T-helper 2 cell treated with Interferon-gamma antibody and Interleukin-4, amounts not matched to agents 100 ng/mL and 5 ng/mL, for 36 hours (primary cell): ENCODE measurements around the gene SEC24A. TPM values are rescaled to one million over a fixed set of nuclear protein-coding genes. Genes with fewer than 3 reads are reported as not detected.
"Not testable (repeated sequence)": the region's sequence is repeated elsewhere in the genome, so short reads cannot be mapped to it uniquely, and the experiment has no call there.

Experiments
- intact Hi-C: fragments of 100-400 bp; cut with micrococcal nuclease; formaldehyde crosslinking; loops from one replicate; pipeline ENCODE4 v1.15.1; 2023
- total RNA-seq: library from RNA; stranded (reverse); gene quantifications from 2 replicates; pipeline ENCODE4 v1.2.3, GENCODE V29; 2022

SEC24A gene
- total RNA-seq: 26.7 and 27.0 TPM in 2 replicates

DNA sequence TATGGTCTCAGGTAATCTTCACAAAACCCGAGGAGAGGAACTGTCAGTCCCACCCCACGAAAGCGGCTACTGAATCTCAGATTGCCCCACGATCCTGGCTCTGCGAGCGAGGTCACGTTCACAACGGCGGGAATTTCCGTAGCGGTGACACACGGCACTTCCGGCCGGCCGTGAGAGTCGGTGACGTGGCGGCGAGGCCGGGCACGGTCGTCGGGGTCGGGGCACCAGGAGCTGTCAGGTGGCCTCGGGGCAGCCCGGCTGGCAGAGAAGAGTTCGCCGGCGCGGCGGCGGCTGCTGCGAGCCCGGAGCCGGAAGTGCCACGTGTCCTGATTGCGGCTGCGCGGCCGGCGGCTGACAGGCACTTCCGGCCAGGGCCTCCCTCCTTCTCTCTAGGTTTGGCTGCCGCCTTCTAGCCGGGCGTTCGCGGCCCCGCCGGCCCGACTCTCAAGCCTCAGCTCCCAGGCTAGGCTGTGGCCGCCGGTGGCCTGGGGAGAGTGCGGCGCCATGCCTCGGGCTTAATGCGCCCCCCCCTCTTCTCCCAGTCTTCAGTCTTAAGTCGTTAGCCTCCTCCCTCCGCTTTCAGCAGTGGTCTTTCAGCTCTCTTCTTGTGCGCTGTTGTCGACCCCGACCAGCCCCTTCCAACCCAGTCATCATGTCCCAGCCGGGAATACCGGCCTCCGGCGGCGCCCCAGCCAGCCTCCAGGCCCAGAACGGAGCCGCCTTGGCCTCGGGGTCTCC is at the start of gene SEC24A:
Gene SEC24A (plus strand): TSS at position 361 of the 738 bp plus-strand sequence. CDS start 292 bp downstream, at position 653.
- intact Hi-C loops: loop anchor here (1.0 to 5.0 kb wide), 9 partner anchors 16 to 421 kb away; partner anchors contain the start of genes C5orf24, CAMLG, CDKL3 and DDX46

- intact Hi-C loops: not testable (repeated sequence)
Observed at GRCh38 chr5:134599820-134600219, 48.8 kb upstream of the SEC24A start.

DNA sequence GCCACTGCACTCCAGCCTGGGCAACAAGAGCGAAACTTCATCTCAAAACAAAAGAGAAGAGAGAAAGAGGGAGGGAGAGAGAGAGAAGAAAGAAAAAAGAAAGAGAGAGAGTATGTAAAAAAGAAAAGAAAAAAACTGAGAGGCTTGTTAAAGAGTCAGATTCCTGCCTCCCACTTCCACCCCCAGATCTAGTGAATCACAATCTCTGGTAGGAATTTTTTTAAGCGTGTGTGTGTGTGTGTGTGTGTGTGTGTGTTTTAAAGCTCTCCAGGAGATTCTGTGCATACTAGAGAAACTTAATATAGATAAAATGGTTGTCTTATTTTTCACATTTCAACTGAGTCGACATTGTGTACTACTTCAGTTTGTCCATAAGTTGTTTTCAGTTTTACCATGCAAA is 48.0 kb upstream of the SEC24A start:
- intact Hi-C loops: no loop called here

GRCh38 chr5:134603059-134603458 is 45.5 kb upstream of the SEC24A start:
- intact Hi-C loops: no loop called here

- intact Hi-C loops: no loop called here
Observed at GRCh38 chr5:134604908-134605307, 43.7 kb upstream of the SEC24A start.

GRCh38 chr5:134606726-134607125 is 41.9 kb upstream of the SEC24A start:
- intact Hi-C loops: no loop called here

- intact Hi-C loops: loop anchor here (2.0 kb wide), 1 partner anchor 40 kb away; the partner anchor contains the start of gene SEC24A
Observed at GRCh38 chr5:134608555-134608954, 40.0 kb upstream of the SEC24A start.

DNA sequence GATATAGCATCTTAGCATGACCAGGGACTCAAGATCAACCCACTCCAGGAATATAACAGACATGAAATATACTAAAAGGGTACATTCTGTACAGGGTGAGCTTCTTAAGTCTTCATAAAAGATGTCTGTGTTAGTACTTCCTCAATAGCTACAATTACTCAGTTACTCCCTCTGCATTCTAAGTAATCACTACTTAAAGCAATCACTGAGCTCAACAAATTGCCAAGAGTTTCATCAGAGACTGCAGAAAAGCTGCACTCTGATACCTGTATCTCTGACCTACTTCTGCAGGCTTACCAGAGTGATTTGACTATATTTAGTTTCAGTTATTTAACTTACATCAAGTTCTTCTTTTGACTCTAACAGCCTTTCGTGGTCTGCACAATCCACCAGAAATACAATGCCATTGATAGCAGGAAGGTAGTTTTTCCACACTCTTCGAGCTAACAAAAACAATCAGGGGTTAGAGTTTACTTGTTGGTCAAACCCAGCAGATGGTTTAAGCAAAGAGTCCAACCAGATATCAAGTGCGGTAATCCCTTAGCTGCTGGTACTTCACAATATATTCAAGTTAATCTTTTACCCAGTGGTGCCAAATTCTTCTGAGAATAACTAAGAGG is 39.2 kb upstream of the SEC24A start:
- intact Hi-C loops: loop anchor here (1.0 to 2.0 kb wide), 2 partner anchors 23 to 39 kb away; partner anchors contain the start of genes SAR1B and SEC24A

DNA sequence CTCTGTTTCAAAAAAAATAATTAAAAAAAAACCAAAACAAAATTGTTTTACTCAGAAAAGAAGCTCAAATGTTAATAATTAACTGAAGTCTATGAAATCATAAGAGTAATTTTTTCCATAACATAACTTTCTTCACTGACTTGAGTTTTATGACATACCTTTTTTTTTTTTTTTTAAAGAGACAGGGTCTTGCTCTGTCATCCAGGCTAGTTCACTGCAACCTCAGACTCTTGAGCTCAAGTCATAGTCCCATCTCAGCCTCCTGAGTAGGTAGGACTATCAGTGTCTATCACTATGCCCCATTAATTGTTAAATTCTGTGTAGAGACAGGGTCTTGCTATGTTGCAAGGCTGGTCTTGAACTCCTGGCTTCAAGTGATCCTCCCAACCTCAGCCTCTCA is 37.9 kb upstream of the SEC24A start:
- intact Hi-C loops: no loop called here

DNA sequence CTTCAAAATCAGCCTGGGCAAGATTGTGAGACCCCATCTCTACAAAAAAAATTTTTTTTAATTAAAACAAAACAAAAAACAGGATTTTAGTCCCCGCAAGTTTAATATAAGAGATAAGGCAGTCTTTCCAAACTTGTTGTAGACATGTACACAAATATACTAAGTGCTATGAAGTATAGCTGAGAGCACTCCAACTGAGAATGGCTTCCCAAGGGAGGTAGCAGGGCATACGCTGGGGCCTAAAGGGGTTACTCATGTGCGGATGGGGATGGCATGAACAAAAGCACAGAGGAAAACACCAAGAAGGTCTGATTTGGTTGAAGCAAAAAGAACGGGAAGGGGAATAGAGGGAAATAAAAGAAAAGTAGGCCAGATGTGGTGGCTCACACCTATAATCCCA is 37.1 kb upstream of the SEC24A start:
- intact Hi-C loops: no loop called here

GRCh38 chr5:134614450-134615085 is 34.0 kb upstream of the SEC24A start:
- intact Hi-C loops: no loop called here

DNA sequence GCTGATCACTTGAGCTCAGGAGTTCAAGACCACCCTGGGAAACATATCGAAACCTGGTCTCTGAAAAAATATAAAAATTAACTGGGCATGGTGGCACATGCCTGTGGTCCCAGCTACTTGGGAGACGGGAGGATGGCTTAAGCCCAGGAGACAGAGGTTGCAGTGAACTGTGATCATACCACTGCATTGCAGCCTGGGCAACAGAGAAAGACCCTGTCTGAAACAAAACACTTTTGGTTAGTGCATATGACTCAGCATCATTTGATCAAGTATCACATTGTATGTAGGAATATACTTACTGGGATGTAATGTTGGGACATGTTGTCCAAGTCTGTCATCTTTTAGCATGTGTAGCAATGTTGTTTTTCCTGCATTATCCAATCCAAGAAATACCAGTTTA is 28.0 kb upstream of the SEC24A start:
- intact Hi-C loops: no loop called here

GRCh38 chr5:134625559-134625958 is 23.0 kb upstream of the SEC24A start:
- intact Hi-C loops: no loop called here

DNA sequence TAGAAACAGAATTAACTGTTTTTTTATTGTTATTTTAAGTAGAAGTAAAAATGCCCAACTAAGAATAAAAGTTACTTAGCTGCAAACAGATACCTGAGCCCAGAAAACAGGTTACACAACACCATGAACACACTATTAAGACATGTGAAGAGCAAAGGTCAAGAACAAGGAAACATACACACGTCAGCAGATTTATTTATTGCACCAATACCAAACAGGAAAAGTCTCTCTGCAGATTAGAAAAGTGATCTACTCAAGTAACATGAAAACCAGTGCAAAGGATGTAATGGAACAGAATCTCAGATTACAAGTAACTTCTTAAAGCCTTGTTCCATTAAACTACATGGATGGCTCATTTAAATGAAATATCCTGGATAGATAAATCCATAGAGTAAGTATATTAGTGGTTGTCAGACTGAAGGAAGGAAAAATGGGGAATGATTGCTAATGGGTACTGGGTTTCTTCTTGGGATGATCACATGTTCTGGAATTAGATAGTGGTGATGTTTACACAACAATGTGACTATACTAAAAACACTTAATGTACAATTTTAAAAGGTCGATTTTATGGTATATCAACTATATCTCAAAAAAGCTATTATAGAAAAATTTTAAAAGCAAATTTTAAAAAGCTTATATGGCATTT is 22.1 kb upstream of the SEC24A start:
- intact Hi-C loops: no loop called here

DNA sequence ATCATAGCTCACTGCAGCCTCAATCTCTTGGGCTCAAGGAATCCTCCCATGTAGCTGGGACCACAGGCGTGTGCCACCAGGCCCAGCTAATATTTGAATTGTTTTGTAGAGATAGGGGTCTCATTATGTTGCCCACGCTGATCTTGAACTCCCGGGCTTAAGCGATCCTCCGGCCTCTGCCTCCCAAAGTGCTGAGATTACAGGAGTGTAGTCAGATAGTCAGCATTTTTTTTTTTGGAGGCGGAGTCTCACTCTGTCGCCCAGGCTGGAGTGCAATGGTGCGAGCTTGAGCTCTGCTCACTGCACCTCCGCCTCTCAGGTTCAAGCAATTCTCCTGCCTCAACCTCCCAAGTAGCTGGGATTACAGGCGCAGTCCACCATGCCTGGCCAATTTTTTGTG is 14.4 kb upstream of the SEC24A start:
- intact Hi-C loops: no loop called here

DNA sequence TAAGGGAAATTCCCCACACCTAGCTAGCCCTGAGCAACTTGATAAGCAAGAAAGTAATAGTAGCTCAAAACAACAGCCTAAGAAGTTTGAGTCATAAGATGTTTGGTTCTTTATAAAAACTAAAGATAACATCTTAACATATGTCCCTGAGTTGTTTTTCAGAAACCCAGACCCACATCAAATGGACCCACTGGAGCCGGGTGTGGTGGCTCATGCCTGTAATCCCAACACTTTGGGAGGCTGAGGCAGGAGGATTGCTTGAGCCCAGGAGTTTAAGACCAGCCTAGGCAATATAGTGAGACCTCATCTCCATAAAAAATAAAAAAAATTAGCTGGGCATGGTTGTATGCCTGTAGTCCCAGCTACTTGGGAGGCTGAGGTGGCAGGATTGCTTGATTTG is 13.2 kb upstream of the SEC24A start:
- intact Hi-C loops: not testable (repeated sequence)

DNA sequence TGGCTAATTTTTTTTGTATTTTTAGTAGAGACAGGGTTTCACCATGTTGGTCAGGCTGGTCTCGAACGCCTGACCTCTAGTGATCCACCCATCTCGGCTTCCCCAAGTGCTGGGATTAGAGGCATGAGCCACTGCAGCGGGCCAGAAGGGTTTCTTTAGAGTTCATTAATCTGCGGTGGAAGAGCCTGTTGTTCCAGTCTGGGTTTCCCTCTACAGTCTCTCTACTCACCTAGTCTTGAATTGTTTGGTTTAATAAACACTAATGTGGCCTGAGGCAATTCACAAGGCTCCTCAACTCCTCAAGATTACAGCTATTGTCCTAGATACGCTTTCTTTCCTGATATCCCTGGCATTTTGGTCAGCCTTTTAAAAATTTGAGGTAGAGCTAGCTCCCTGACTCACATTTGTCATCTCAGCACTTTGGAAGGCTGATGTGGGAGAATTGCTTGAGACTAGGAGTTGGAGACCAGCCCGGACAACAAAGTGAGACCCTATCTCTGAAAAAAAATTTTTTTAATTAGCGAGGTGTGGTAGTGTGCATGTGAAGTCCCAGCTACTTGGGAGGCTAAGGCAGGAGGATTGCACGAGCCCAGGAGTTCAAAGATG is 11.4 kb upstream of the SEC24A start:
- intact Hi-C loops: no loop called here

DNA sequence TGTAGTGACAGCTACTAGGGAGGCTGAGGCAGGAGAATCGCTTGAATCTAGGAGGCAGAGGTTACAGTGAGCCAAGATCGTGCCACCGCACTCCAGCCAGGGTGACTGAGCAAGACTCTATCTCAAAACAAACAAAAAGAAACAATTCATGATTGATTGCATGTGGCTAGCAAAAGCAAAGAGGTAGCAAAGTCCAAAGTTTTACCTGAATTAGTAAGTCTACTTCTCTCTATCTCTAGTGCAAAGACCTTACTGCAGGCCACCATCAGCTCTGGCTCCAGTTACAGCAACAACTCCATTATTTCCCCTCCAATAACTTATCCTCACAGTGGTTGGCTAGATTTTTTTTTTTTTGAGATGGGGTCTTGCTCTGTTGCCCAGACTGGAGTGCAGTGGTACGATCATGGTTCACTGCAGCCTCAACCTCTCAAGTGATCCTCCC is 9.8 kb upstream of the SEC24A start:
- intact Hi-C loops: no loop called here

DNA sequence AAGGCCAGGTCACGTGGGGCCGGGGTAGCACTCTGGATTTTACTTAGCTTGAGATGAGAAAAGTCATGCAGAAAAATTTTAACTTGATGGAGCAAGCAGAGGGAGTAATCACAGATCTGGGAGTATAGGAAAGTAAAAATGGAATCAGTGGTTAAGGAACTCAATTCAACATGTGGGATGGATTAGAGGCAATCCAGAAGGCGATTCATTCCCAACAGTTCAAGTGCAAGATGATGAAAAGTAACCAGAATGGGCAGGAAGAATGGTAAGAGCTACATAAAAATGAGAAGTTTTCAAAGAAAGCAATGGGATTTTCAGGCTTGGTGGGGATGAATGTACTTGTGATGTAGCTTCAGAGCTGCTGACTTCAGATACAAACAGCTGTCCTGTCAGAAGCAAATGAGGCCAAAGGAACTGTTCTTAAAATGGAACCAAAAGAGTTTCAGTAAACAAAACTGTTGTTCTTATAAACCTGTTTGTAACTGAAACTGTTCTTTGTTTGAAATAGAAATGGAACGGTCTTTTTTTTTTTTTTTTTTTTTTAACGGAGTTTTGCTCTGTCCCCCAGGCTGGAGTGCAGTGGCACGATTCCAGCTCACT is 5.6 kb upstream of the SEC24A start:
- intact Hi-C loops: no loop called here

GRCh38 chr5:134647750-134648424 is 698 bp upstream of the SEC24A start:
- intact Hi-C loops: loop anchor here (1.0 to 5.0 kb wide), 8 partner anchors 16 to 421 kb away; partner anchors contain the start of genes C5orf24, CAMLG, CDKL3 and DDX46
